ENCODE results near the gene KRTAP10-12. TPM values are rescaled to one million over a fixed set of nuclear protein-coding genes. Genes with fewer than 3 reads are reported as not detected.
A peak's percentile ranks its signal among the peaks of the same experiment; 100 is the strongest.

Gene KRTAP10-12
- total and polyA plus RNA-seq, 2 of the 13 experiments (the other 11 are each of a cell fraction or from before 2014, with no cell fraction given): not detected

GRCh38 chr21:44734026-44734745 lies 37.2 kb downstream of the KRTAP10-12 start:
- intact Hi-C loops (cut with micrococcal nuclease; ENCODE audit: unreplicated experiment) (no loop called here), in situ Hi-C loops (cut with HindIII; ENCODE audit: extremely low pct_ligation_motif_present, low pct_unique_long_range_greater_than_20kb) (no loop called here)
- Histone ChIP-seq H4K20me1 (ENCODE audit: insufficient read depth, low read length) (no peaks in the 10 kb centered on the region), H2AFZ (ENCODE audit: low read length) (no peak overlapping the region), H3K27me3 (ENCODE audit: control insufficient read depth in 1 of 2, insufficient read depth in 2 of 2, low read length in 2 of 2) (peaks cover 4 to 49% of the 10 kb centered on the region in 2 experiments), H3K27ac (ENCODE audit: extremely low read length, insufficient read depth, low read length) (no peak overlapping the region), H3K36me3 (replicated peaks in 1 of 2; ENCODE audit: control insufficient read depth in 1 of 2, insufficient read depth in 2 of 2, low read length in 2 of 2) (no peaks in the 10 kb centered on the region), H3K4me3 (replicated peaks in 1 of 3; ENCODE audit: insufficient read depth in 1 of 3, low read depth in 2 of 3, low read length in 3 of 3) (no peak overlapping the region; a peak in 1 of 6 replicates), H3K9ac (ENCODE audit: insufficient read depth, low read depth, low read length) (no peak overlapping the region), H3K9me3 (ENCODE audit: low read length) (no peaks in the 10 kb centered on the region), H3K4me2 (ENCODE audit: low read depth, low read length) (peak overlapping the region; percentile 38), H3K4me1 (ENCODE audit: insufficient read depth, low read length) (peaks cover 70% of the 10 kb centered on the region), H3K79me2 (ENCODE audit: insufficient read depth, low read length) (no peaks in the 10 kb centered on the region)
- ATAC-seq (no peak), FAIRE-seq (no peak), DNase-seq (ENCODE audit: low spot score) (no peak)
- TF ChIP-seq ARHGAP35 (CRISPR knock-in tag; IDR thresholded peaks at IDR 0.05; ENCODE audit: borderline replicate concordance) (no peak), ZNF576 (CRISPR knock-in tag; IDR thresholded peaks at IDR 0.05) (no peak), KDM5B (CRISPR knock-in tag; IDR thresholded peaks at IDR 0.05; ENCODE audit: borderline replicate concordance) (0 out of 2 replicates have a peak, but pooled peaks have one; percentile 0), JARID2 (CRISPR knock-in tag; IDR thresholded peaks at IDR 0.05; ENCODE audit: insufficient replicate concordance) (no peak)
- ChIA-PET POLR2A (no interaction called here), CTCF (ENCODE audit: low intra/inter-chr PET ratio, low total read pairs) (no interaction called here)
- no TSS peak for BruUV-seq (replicated peaks)
- WGBS (ENCODE audit: low lambda C conversion rate): 62% methylated on average over 11 of the region's 21 CpGs

GRCh38 chr21:44734841-44735240 lies 37.9 kb downstream of the KRTAP10-12 start:
- CTCF ChIA-PET (ENCODE audit: low intra/inter-chr PET ratio, low total read pairs): no interaction called here
- DNase-seq (ENCODE audit: low spot score) (no peak), ATAC-seq (no peak), FAIRE-seq (no peak)
- no peak overlapping the region for H2AFZ ChIP-seq (ENCODE audit: low read length)
- POLR2A ChIA-PET: no interaction called here
- no peaks in the 10 kb centered on the region for H3K79me2 ChIP-seq (ENCODE audit: insufficient read depth, low read length)
- in situ Hi-C loops (cut with HindIII; ENCODE audit: extremely low pct_ligation_motif_present, low pct_unique_long_range_greater_than_20kb): loop anchor here (5.0 kb wide), 1 partner anchor 228 kb away; no protein-coding TSS in a partner anchor
- no peaks in the 10 kb centered on the region for H4K20me1 ChIP-seq (ENCODE audit: insufficient read depth, low read length)
- H3K9me3 ChIP-seq (ENCODE audit: low read length): no peaks in the 10 kb centered on the region
- WGBS (ENCODE audit: low lambda C conversion rate): 38% methylated on average over 10 of the region's 17 CpGs
- H3K9ac ChIP-seq (ENCODE audit: insufficient read depth, low read depth, low read length): no peak overlapping the region
- no TSS peak for BruUV-seq (replicated peaks)
- H3K4me3 ChIP-seq (replicated peaks in 1 of 3; ENCODE audit: insufficient read depth in 1 of 3, low read depth in 2 of 3, low read length in 3 of 3): peak overlapping the region in 2 of 3 experiments; percentile 6 to 45; a peak in 2 of 6 replicates
- H3K4me2 ChIP-seq (ENCODE audit: low read depth, low read length): peak overlapping the region; percentile 50
- intact Hi-C loops (cut with micrococcal nuclease; ENCODE audit: unreplicated experiment): loop anchor here (5.0 kb wide), 1 partner anchor 33 kb away; no protein-coding TSS in a partner anchor
- peaks cover 70% of the 10 kb centered on the region for H3K4me1 ChIP-seq (ENCODE audit: insufficient read depth, low read length)
- peaks cover 4 to 48% of the 10 kb centered on the region in 2 experiments for H3K27me3 ChIP-seq (ENCODE audit: control insufficient read depth in 1 of 2, insufficient read depth in 2 of 2, low read length in 2 of 2)
- H3K36me3 ChIP-seq (replicated peaks in 1 of 2; ENCODE audit: control insufficient read depth in 1 of 2, insufficient read depth in 2 of 2, low read length in 2 of 2): no peaks in the 10 kb centered on the region
- no peak overlapping the region for H3K27ac ChIP-seq (ENCODE audit: extremely low read length, insufficient read depth, low read length)
- TF ChIP-seq BRCA1 (CRISPR knock-in tag; IDR thresholded peaks at IDR 0.05) (0 out of 2 replicates have a peak, but pooled peaks have one; percentile 35), MAX (IDR thresholded peaks at IDR 0.05) (0 out of 2 replicates have a peak, but pooled peaks have one; percentile 20), GABPB1 (CRISPR knock-in tag; IDR thresholded peaks at IDR 0.05) (peak; percentile 48; the same call in 1 of the 2 replicates), DZIP1 (CRISPR knock-in tag; IDR thresholded peaks at IDR 0.05) (no peak), ZNF619 (CRISPR knock-in tag; IDR thresholded peaks at IDR 0.05) (no peak), ZBTB4 (CRISPR knock-in tag; IDR thresholded peaks at IDR 0.05; ENCODE audit: borderline replicate concordance) (no peak)
